ENCODE measurements around the gene ORC2. TPM values are rescaled to one million over a fixed set of nuclear protein-coding genes. Genes with fewer than 3 reads are reported as not detected.
"Not testable (repeated sequence)": the region's sequence is repeated elsewhere in the genome, so short reads cannot be mapped to it uniquely, and the experiment has no call there.

The ORC2 gene
- total RNA-seq, 1 donor from 2014 or later = 33.7 TPM

DNA sequence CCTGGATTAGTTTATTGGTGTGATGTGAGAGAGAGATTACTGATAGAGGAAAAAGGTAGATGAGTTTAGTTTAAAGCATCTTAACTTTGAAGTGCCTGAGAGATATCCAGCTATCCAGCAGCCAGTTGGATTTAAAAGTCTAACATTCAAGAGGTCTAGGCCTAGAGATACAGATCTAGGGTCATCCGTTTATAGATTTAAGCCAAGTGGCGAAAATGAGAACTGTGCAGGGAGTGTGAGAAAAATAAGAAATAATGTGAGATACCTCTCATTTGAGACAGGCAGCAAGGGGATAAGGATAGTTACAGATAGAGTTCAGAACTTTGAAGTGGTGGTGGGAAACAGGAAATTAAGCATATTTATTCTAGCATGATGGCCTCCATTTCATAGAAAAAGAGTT, 5.3 kb upstream of the ORC2 start:
- H3K4me1 Mint-ChIP-seq = peaks cover 18% of the 10 kb centered on the region
- no peak for DNase-seq (ENCODE audit: low spot score in 2 of 2, unreplicated experiment in 2 of 2)
- H3K9me3 Mint-ChIP-seq = no peaks in the 10 kb centered on the region
- H3K27ac Mint-ChIP-seq = peak overlapping the region; percentile 8
- peaks cover 5% of the 10 kb centered on the region for H3K36me3 Mint-ChIP-seq
- no peak overlapping the region for H3K4me3 Mint-ChIP-seq
- H3K27me3 Mint-ChIP-seq (ENCODE audit: low read depth) = no peaks in the 10 kb centered on the region
- TF ChIP-seq, protein P1, sequence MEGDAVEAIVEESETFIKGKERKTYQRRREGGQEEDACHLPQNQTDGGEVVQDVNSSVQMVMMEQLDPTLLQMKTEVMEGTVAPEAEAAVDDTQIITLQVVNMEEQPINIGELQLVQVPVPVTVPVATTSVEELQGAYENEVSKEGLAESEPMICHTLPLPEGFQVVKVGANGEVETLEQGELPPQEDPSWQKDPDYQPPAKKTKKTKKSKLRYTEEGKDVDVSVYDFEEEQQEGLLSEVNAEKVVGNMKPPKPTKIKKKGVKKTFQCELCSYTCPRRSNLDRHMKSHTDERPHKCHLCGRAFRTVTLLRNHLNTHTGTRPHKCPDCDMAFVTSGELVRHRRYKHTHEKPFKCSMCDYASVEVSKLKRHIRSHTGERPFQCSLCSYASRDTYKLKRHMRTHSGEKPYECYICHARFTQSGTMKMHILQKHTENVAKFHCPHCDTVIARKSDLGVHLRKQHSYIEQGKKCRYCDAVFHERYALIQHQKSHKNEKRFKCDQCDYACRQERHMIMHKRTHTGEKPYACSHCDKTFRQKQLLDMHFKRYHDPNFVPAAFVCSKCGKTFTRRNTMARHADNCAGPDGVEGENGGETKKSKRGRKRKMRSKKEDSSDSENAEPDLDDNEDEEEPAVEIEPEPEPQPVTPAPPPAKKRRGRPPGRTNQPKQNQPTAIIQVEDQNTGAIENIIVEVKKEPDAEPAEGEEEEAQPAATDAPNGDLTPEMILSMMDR (IDR thresholded peaks at IDR 0.05; ENCODE audit: unreplicated experiment) = peak; percentile 14

DNA sequence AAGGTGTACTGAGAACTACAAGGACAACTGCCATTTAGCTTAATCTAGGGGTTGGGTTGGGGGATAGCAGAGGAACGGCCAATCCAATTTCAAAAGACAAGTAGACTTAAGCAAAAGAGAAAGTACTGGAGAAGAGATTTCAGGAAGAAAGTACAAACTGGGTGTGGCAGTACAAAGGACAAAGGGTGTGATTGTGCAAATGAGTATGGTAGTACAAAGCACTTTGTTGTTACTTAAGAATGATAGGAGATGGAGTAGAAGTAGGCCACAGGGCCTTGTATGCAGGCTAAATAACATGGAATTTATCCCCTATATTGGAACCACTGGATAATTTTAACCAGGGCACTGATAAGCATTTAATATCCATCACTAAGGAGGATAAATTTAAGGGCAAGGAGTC, 4.7 kb upstream of the ORC2 start:
- no peak for DNase-seq (ENCODE audit: low spot score in 2 of 2, unreplicated experiment in 2 of 2)
- Mint-ChIP-seq H3K9me3 (no peaks in the 10 kb centered on the region), H3K4me1 (peaks cover 18% of the 10 kb centered on the region), H3K4me3 (no peak overlapping the region), H3K36me3 (peaks cover 5% of the 10 kb centered on the region), H3K27ac (no peak overlapping the region), H3K27me3 (ENCODE audit: low read depth) (no peaks in the 10 kb centered on the region)
- TF ChIP-seq, protein P1 (IDR thresholded peaks at IDR 0.05; ENCODE audit: unreplicated experiment) = no peak

DNA sequence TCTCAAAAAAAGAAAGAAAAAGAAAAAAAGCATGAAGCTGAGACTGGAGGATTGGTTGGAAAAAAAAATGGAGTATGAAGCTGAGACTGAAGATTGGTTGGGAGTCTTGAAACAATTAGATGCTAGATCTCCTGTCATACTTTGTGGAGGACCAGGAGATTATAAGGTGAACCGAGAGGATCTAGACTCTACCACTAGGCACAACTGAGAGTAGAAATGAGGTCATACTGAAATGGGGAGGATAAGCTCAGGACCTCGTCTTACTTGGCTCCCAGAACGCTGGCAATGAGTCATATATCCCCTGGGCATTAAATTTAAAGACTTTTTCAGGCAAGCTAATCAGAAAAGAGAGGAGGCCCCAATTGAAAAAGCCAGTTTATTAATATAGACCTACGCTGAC, 3.3 kb upstream of the ORC2 start:
- TF ChIP-seq, protein P1 (IDR thresholded peaks at IDR 0.05; ENCODE audit: unreplicated experiment) = no peak
- H3K27me3 Mint-ChIP-seq (ENCODE audit: low read depth) = no peaks in the 10 kb centered on the region
- peaks cover 30% of the 10 kb centered on the region for H3K4me1 Mint-ChIP-seq
- no peaks in the 10 kb centered on the region for H3K9me3 Mint-ChIP-seq
- no peak for DNase-seq (ENCODE audit: low spot score in 2 of 2, unreplicated experiment in 2 of 2)
- H3K36me3 Mint-ChIP-seq = peaks cover 5% of the 10 kb centered on the region
- H3K27ac Mint-ChIP-seq = peak overlapping the region; percentile 57
- H3K4me3 Mint-ChIP-seq = no peak overlapping the region

DNA sequence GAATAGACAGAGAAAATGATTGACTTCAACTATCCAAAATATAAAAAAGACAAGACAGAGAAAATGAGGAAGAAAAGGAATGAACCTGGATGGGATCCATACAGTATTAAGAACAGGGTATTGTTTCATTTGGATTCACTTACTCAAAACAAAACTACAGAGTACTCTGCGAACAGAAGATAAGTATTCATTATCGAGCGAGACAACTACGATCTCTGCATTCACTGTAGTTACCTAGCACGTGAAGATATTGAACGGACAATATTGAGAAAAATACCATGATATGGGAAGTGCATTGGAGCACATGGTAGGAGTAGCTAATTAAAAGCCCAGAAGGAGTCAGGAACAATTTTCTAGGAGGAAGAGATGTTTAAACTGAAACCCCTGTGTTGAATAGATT, 1.0 kb upstream of the ORC2 start:
- no peaks in the 10 kb centered on the region for H3K9me3 Mint-ChIP-seq
- H3K4me3 Mint-ChIP-seq = peak overlapping the region; percentile 95
- H3K27me3 Mint-ChIP-seq (ENCODE audit: low read depth) = no peaks in the 10 kb centered on the region
- no peak for DNase-seq (ENCODE audit: low spot score in 2 of 2, unreplicated experiment in 2 of 2)
- H3K36me3 Mint-ChIP-seq = peaks cover 2% of the 10 kb centered on the region
- H3K4me1 Mint-ChIP-seq = peaks cover 36% of the 10 kb centered on the region
- TF ChIP-seq, protein P1 (IDR thresholded peaks at IDR 0.05; ENCODE audit: unreplicated experiment) = no peak
- peak overlapping the region; percentile 100 for H3K27ac Mint-ChIP-seq

DNA sequence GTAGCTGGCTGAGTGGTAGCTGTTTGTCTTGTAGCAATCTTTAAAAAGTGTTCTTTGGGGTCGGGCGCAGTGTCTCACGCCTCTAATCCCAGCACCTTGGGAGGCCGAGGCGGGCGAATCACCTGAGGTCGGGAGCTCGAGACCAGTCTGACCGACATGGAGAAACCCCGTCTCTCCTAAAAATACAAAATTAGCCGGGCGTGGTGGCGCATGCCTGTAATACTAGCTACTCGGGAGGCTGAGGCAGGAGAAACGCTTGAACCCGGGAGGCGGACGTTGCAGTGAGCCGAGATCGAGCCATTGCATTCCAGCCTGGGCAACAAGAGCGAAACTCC, 425 bp upstream of the ORC2 start:
- not testable (repeated sequence) for DNase-seq (ENCODE audit: low spot score in 2 of 2, unreplicated experiment in 2 of 2); H3K27me3 Mint-ChIP-seq (ENCODE audit: low read depth); H3K9me3 Mint-ChIP-seq; H3K36me3 Mint-ChIP-seq
- Mint-ChIP-seq H3K4me3 (peak overlapping the region; percentile 95), H3K4me1 (peaks cover 42% of the 10 kb centered on the region), H3K27ac (peak overlapping the region; percentile 100)

DNA sequence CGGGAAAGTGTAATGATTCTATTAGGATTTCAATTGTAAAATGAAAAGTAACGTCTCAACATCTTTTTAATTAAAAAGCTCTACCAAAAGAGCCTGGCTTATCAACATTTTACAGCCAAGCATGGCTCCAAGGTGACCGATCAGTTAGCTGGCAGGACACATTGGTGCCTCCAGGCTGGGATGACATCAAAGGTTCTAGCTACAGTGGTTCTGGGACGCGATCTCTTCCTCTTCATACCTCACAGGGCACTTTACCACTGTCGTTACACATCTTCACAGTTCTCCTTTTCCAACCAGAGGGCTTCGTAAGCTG, 693 bp downstream of the ORC2 start:
- Mint-ChIP-seq H3K27me3 (ENCODE audit: low read depth) (no peaks in the 10 kb centered on the region), H3K36me3 (peaks cover 3% of the 10 kb centered on the region), H3K4me1 (peaks cover 47% of the 10 kb centered on the region), H3K9me3 (no peaks in the 10 kb centered on the region), H3K4me3 (peak overlapping the region; percentile 95), H3K27ac (peak overlapping the region; percentile 100)
- DNase-seq (ENCODE audit: low spot score in 2 of 2, unreplicated experiment in 2 of 2) = no peak
- TF ChIP-seq, protein P1 (IDR thresholded peaks at IDR 0.05; ENCODE audit: unreplicated experiment) = no peak
